Measurements from ENCODE around the gene TSPOAP1.

DNA sequence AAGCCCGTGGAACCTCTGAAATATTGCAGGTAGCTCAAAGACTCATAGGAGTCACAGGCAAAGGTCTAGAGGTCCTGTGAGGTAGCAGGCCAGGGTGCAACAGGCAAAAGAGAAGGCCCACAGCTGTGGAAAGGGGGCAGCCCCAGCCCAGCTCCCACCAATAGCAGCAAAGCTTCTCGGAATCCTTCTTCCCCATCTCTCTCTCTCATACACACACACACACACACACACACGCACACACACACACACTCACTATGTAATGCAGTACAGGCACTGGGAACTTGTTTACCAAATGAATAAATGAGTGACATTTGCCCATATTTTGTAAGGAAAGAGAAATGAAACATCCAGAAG, 40.2 kb upstream of the TSPOAP1 start:
- TF ChIP-seq, protein P1, sequence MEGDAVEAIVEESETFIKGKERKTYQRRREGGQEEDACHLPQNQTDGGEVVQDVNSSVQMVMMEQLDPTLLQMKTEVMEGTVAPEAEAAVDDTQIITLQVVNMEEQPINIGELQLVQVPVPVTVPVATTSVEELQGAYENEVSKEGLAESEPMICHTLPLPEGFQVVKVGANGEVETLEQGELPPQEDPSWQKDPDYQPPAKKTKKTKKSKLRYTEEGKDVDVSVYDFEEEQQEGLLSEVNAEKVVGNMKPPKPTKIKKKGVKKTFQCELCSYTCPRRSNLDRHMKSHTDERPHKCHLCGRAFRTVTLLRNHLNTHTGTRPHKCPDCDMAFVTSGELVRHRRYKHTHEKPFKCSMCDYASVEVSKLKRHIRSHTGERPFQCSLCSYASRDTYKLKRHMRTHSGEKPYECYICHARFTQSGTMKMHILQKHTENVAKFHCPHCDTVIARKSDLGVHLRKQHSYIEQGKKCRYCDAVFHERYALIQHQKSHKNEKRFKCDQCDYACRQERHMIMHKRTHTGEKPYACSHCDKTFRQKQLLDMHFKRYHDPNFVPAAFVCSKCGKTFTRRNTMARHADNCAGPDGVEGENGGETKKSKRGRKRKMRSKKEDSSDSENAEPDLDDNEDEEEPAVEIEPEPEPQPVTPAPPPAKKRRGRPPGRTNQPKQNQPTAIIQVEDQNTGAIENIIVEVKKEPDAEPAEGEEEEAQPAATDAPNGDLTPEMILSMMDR (IDR thresholded peaks at IDR 0.05) = no peak
- TF ChIP-seq POLR2AphosphoS5 (IDR thresholded peaks at IDR 0.05) (no peak), POLR2A (IDR thresholded peaks at IDR 0.05) (no peak)
